ENCODE data around the gene LZTFL1.

Gene LZTFL1

GRCh38 chr3:45865563-45865962 is 23.6 kb upstream of the LZTFL1 start:
- Histone ChIP-seq H3K4me3 (ENCODE audit: insufficient read depth in 1 of 2, low read depth in 1 of 2, low read length in 2 of 2) (no peak overlapping the region), H2AFZ (ENCODE audit: low read depth, low read length) (no peak overlapping the region), H2BK5ac (ENCODE audit: low read depth, low read length, poor library complexity, severe bottlenecking) (no peak overlapping the region), H3K18ac (ENCODE audit: low read depth in 1 of 2, low read length in 2 of 2) (no peak overlapping the region), H3K4ac (ENCODE audit: low read depth in 1 of 2, low read length in 2 of 2) (no peak overlapping the region), H2BK120ac (ENCODE audit: low read depth, low read length) (no peak overlapping the region), H3K4me2 (ENCODE audit: low read length, poor library complexity, severe bottlenecking) (no peak overlapping the region), H3K9ac (ENCODE audit: low read length) (no peak overlapping the region), H3K4me1 (ENCODE audit: control insufficient read depth, insufficient read depth, low read depth, low read length) (no peaks in the 10 kb centered on the region), H3K9me3 (ENCODE audit: control insufficient read depth, low read length) (peaks cover 18% of the 10 kb centered on the region), H2AK5ac (ENCODE audit: low read length, severe bottlenecking) (no peak overlapping the region), H3K79me1 (replicated peaks; ENCODE audit: low read length, poor library complexity, severe bottlenecking) (no peaks in the 10 kb centered on the region), H3K14ac (ENCODE audit: low read length in 2 of 2) (no peak overlapping the region), H3K36me3 (ENCODE audit: control insufficient read depth in 1 of 2, insufficient read depth in 2 of 2, low read depth in 1 of 2, low read length in 2 of 2) (no peaks in the 10 kb centered on the region), H4K8ac (ENCODE audit: low read length) (no peak overlapping the region), H3K27me3 (ENCODE audit: control insufficient read depth in 1 of 2, insufficient read depth in 1 of 2, low read length in 2 of 2) (peaks cover 11 to 21% of the 10 kb centered on the region in 2 experiments), H4K91ac (ENCODE audit: low read length) (no peak overlapping the region), H3K27ac (ENCODE audit: low read length, poor library complexity, severe bottlenecking) (no peak overlapping the region), H2BK15ac (ENCODE audit: low read depth, poor library complexity, severe bottlenecking) (no peak overlapping the region), H2BK12ac (ENCODE audit: low read length in 2 of 2) (no peak overlapping the region), H3K23ac (ENCODE audit: low read length in 2 of 2) (no peak overlapping the region)
- WGBS, result 92% methylated on average over 4 of the region's 6 CpGs
- DNase-seq, result no peak

- no peak overlapping the region for H4K8ac ChIP-seq (ENCODE audit: low read length)
- no peak overlapping the region for H3K18ac ChIP-seq (ENCODE audit: low read depth in 1 of 2, low read length in 2 of 2)
- H3K4me2 ChIP-seq (ENCODE audit: low read length, poor library complexity, severe bottlenecking), result no peak overlapping the region
- 76% methylated on average over 8 of the region's 8 CpGs for WGBS
- no peak overlapping the region for H3K14ac ChIP-seq (ENCODE audit: low read length in 2 of 2)
- no peak overlapping the region for H2BK120ac ChIP-seq (ENCODE audit: low read depth, low read length)
- H3K79me1 ChIP-seq (replicated peaks; ENCODE audit: low read length, poor library complexity, severe bottlenecking), result no peaks in the 10 kb centered on the region
- no peak overlapping the region for H3K27ac ChIP-seq (ENCODE audit: low read length, poor library complexity, severe bottlenecking)
- H2AK5ac ChIP-seq (ENCODE audit: low read length, severe bottlenecking), result no peak overlapping the region
- H3K4me3 ChIP-seq (ENCODE audit: insufficient read depth in 1 of 2, low read depth in 1 of 2, low read length in 2 of 2), result no peak overlapping the region
- H3K9ac ChIP-seq (ENCODE audit: low read length), result no peak overlapping the region
- H3K4ac ChIP-seq (ENCODE audit: low read depth in 1 of 2, low read length in 2 of 2), result no peak overlapping the region
- H2AFZ ChIP-seq (ENCODE audit: low read depth, low read length), result no peak overlapping the region
- no peak overlapping the region for H2BK12ac ChIP-seq (ENCODE audit: low read length in 2 of 2)
- H3K9me3 ChIP-seq (ENCODE audit: control insufficient read depth, low read length), result peaks cover 18% of the 10 kb centered on the region
- no peak for DNase-seq
- H2BK15ac ChIP-seq (ENCODE audit: low read depth, poor library complexity, severe bottlenecking), result no peak overlapping the region
- no peak overlapping the region for H3K23ac ChIP-seq (ENCODE audit: low read length in 2 of 2)
- no peak overlapping the region for H2BK5ac ChIP-seq (ENCODE audit: low read depth, low read length, poor library complexity, severe bottlenecking)
- H3K4me1 ChIP-seq (ENCODE audit: control insufficient read depth, insufficient read depth, low read depth, low read length), result no peaks in the 10 kb centered on the region
- peaks cover 11 to 21% of the 10 kb centered on the region in 2 experiments for H3K27me3 ChIP-seq (ENCODE audit: control insufficient read depth in 1 of 2, insufficient read depth in 1 of 2, low read length in 2 of 2)
- H3K36me3 ChIP-seq (ENCODE audit: control insufficient read depth in 1 of 2, insufficient read depth in 2 of 2, low read depth in 1 of 2, low read length in 2 of 2), result no peaks in the 10 kb centered on the region
- no peak overlapping the region for H4K91ac ChIP-seq (ENCODE audit: low read length)
These were observed 23.0 kb upstream of the LZTFL1 start for GRCh38 chr3:45864760-45865519.

- DNase-seq, result no peak
- Histone ChIP-seq H2BK5ac (ENCODE audit: low read depth, low read length, poor library complexity, severe bottlenecking) (no peak overlapping the region), H3K18ac (ENCODE audit: low read depth in 1 of 2, low read length in 2 of 2) (no peak overlapping the region), H4K8ac (ENCODE audit: low read length) (no peak overlapping the region), H2BK15ac (ENCODE audit: low read depth, poor library complexity, severe bottlenecking) (no peak overlapping the region), H3K23ac (ENCODE audit: low read length in 2 of 2) (no peak overlapping the region), H3K4me3 (ENCODE audit: insufficient read depth in 1 of 2, low read depth in 1 of 2, low read length in 2 of 2) (no peak overlapping the region), H3K9me3 (ENCODE audit: control insufficient read depth, low read length) (peaks cover 22% of the 10 kb centered on the region), H3K4ac (ENCODE audit: low read depth in 1 of 2, low read length in 2 of 2) (no peak overlapping the region), H4K91ac (ENCODE audit: low read length) (no peak overlapping the region), H2AK5ac (ENCODE audit: low read length, severe bottlenecking) (no peak overlapping the region), H3K9ac (ENCODE audit: low read length) (no peak overlapping the region), H2BK120ac (ENCODE audit: low read depth, low read length) (no peak overlapping the region), H3K4me1 (ENCODE audit: control insufficient read depth, insufficient read depth, low read depth, low read length) (no peaks in the 10 kb centered on the region), H3K14ac (ENCODE audit: low read length in 2 of 2) (no peak overlapping the region), H3K4me2 (ENCODE audit: low read length, poor library complexity, severe bottlenecking) (no peak overlapping the region), H2BK12ac (ENCODE audit: low read length in 2 of 2) (no peak overlapping the region), H2AFZ (ENCODE audit: low read depth, low read length) (no peak overlapping the region), H3K79me1 (replicated peaks; ENCODE audit: low read length, poor library complexity, severe bottlenecking) (no peaks in the 10 kb centered on the region), H3K36me3 (ENCODE audit: control insufficient read depth in 1 of 2, insufficient read depth in 2 of 2, low read depth in 1 of 2, low read length in 2 of 2) (no peaks in the 10 kb centered on the region), H3K27me3 (ENCODE audit: control insufficient read depth in 1 of 2, insufficient read depth in 1 of 2, low read length in 2 of 2) (peaks cover 11 to 17% of the 10 kb centered on the region in 2 experiments), H3K27ac (ENCODE audit: low read length, poor library complexity, severe bottlenecking) (no peak overlapping the region)
- 61% methylated on average over 5 of the region's 7 CpGs for WGBS
These were observed 19.3 kb upstream of the LZTFL1 start for GRCh38 chr3:45861043-45861719.

- no peak overlapping the region for H4K91ac ChIP-seq (ENCODE audit: low read length)
- no peak overlapping the region for H2AFZ ChIP-seq (ENCODE audit: low read depth, low read length)
- no peak overlapping the region for H3K23ac ChIP-seq (ENCODE audit: low read length in 2 of 2)
- no peak overlapping the region for H2BK5ac ChIP-seq (ENCODE audit: low read depth, low read length, poor library complexity, severe bottlenecking)
- 85% methylated on average over 4 of the region's 4 CpGs for WGBS
- no peak for DNase-seq
- H3K4me1 ChIP-seq (ENCODE audit: control insufficient read depth, insufficient read depth, low read depth, low read length), result no peaks in the 10 kb centered on the region
- H3K9me3 ChIP-seq (ENCODE audit: control insufficient read depth, low read length), result peaks cover 22% of the 10 kb centered on the region
- peaks cover 11 to 17% of the 10 kb centered on the region in 2 experiments for H3K27me3 ChIP-seq (ENCODE audit: control insufficient read depth in 1 of 2, insufficient read depth in 1 of 2, low read length in 2 of 2)
- H4K8ac ChIP-seq (ENCODE audit: low read length), result no peak overlapping the region
- H3K4me3 ChIP-seq (ENCODE audit: insufficient read depth in 1 of 2, low read depth in 1 of 2, low read length in 2 of 2), result no peak overlapping the region
- no peaks in the 10 kb centered on the region for H3K79me1 ChIP-seq (replicated peaks; ENCODE audit: low read length, poor library complexity, severe bottlenecking)
- no peaks in the 10 kb centered on the region for H3K36me3 ChIP-seq (ENCODE audit: control insufficient read depth in 1 of 2, insufficient read depth in 2 of 2, low read depth in 1 of 2, low read length in 2 of 2)
- H2AK5ac ChIP-seq (ENCODE audit: low read length, severe bottlenecking), result no peak overlapping the region
- H2BK15ac ChIP-seq (ENCODE audit: low read depth, poor library complexity, severe bottlenecking), result no peak overlapping the region
- H3K4ac ChIP-seq (ENCODE audit: low read depth in 1 of 2, low read length in 2 of 2), result no peak overlapping the region
- no peak overlapping the region for H3K4me2 ChIP-seq (ENCODE audit: low read length, poor library complexity, severe bottlenecking)
- no peak overlapping the region for H3K9ac ChIP-seq (ENCODE audit: low read length)
- no peak overlapping the region for H3K18ac ChIP-seq (ENCODE audit: low read depth in 1 of 2, low read length in 2 of 2)
- no peak overlapping the region for H2BK120ac ChIP-seq (ENCODE audit: low read depth, low read length)
- no peak overlapping the region for H3K27ac ChIP-seq (ENCODE audit: low read length, poor library complexity, severe bottlenecking)
- H2BK12ac ChIP-seq (ENCODE audit: low read length in 2 of 2), result no peak overlapping the region
- H3K14ac ChIP-seq (ENCODE audit: low read length in 2 of 2), result no peak overlapping the region
These were observed 18.6 kb upstream of the LZTFL1 start for GRCh38 chr3:45860481-45860880.
